Gastrocnemius medialis (tissue), 4 donors: ENCODE results near the gene TAT. TPM values are rescaled to one million over a fixed set of nuclear protein-coding genes. Genes with fewer than 3 reads are reported as not detected.

Source experiments
- ATAC-seq, 2 donors: fragments of 150-250 bp; one replicate each; pipeline ENCODE4 v1.9.1; 2016
- DNase-seq, 2 donors: peaks; one replicate each; pipeline ENCODE4 v3.0.0-alpha.2; 2019
- H3K27ac ChIP-seq, 4 donors: fragments of 200-600 bp; sonication (generic); 1 replicate in 1 of 4; 2 replicates in 3 of 4; pipeline ENCODE4 v1.5.1; 2016 to 2018; ENCODE audit warnings: mild to moderate bottlenecking in 2 of 4, moderate library complexity in 1 of 4
- H3K27me3 ChIP-seq, 3 donors: fragments of 200-600 bp; sonication (generic) in 2 of 3; 1 replicate in 1 of 3; 2 replicates in 2 of 3; pipeline versions ENCODE4 v1.5.1 to v1.6.0; 2016 to 2019; ENCODE audit warnings: mild to moderate bottlenecking in 1 of 3, moderate library complexity in 1 of 3
- H3K36me3 ChIP-seq, 2 donors: fragments of 200-600 bp; sonication (generic) in 1 of 2; one replicate each; pipeline ENCODE4 v1.5.1; 2017 to 2018
- H3K4me1 ChIP-seq, 2 donors: fragments of 200-600 bp; sonication (generic) in 1 of 2; one replicate each; pipeline ENCODE4 v1.5.1; 2016 to 2017; ENCODE audit warnings: mild to moderate bottlenecking in 2 of 2
- H3K4me3 ChIP-seq, 4 donors: fragments of 200-600 bp; sonication (generic) in 3 of 4; 1 replicate in 1 of 4; 2 replicates in 3 of 4; pipeline ENCODE4 v1.5.1; 2016 to 2019; ENCODE audit warnings: mild to moderate bottlenecking in 2 of 4
- H3K9me3 ChIP-seq, 3 donors: fragments of 200-600 bp; sonication (generic) in 2 of 3; 1 replicate in 1 of 3; 2 replicates in 2 of 3; pipeline ENCODE4 v1.5.1; 2016 to 2019
- POLR2A ChIP-seq, 2 donors: fragments of 450-650 bp; IDR thresholded peaks; one replicate each; pipeline ENCODE4 v1.6.1; 2017; ENCODE audit warnings: antibody characterized with exemption in 2 of 2, mild to moderate bottlenecking in 2 of 2, moderate library complexity in 2 of 2
- in situ Hi-C, 4 donors: fragments of 200-750 bp; cut with MboI; loops; one replicate each; pipeline versions ENCODE4 v1.15.0 to v1.8.0; 2017; ENCODE audit warnings: low sequenced_read_pairs in 4 of 4
- intact Hi-C: fragments of 100-400 bp; cut with DNase I; formaldehyde crosslinking; loops from one replicate; pipeline ENCODE4 v1.15.1; 2023; ENCODE audit warnings: low total_unique reads
- total RNA-seq, 4 donors: library from RNA; depleted of rRNA; stranded (reverse); fragments of >200 nt; gene quantifications; one replicate each; pipeline versions ENCODE4 v1.1.0 to v1.2.3, GENCODE V29; 2016
- TF ChIP-seq, protein P1 (sequence below), 5 experiments: fragments of 450-650 bp in 3 of 5; fragments of 200-600 bp in 2 of 5; sonication (generic) in 2 of 5; IDR thresholded peaks in 4 of 5; conservative IDR thresholded peaks in 1 of 5; 1 replicate in 4 of 5; 2 replicates in 1 of 5; pipeline ENCODE4 v1.5.1; 2016 to 2019; ENCODE audit warnings: antibody characterized with exemption in 5 of 5, mild to moderate bottlenecking in 3 of 5, moderate library complexity in 3 of 5

The TAT gene
- total RNA-seq, 4 donors from 2014 or later = 1.9 to 3.7 TPM; not detected in 2

DNA sequence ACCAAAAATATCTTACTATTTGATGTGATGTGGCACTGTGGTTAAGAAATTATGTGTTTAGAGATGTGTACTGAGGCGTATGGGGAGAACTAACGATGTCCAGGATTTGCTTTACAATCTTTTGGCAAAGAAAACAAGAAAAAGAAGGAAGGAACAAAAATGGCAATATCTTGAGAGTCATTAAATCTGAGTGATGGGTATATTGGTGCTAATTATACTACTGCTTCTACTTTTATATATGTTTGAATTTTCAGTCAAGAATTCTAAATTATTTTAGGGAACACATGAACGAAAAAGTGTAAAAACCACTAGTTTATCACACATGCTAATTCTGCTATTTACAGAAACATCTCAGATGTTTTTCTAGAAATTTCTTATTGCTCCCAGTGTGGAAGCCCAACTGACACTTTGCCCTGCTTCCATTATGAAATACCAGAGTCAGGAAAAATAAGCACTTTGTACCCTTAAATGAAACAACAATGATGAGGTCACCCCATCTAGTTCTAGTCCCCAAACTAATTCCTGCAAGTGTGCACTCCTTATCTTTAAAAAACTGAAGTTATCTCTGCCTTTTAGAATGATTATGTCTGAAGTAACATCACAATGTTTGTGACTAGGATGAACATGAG lies 18.8 kb downstream of the TAT start:
- no peaks in the 10 kb centered on the region for H3K36me3 ChIP-seq
- no peak for DNase-seq
- no peak overlapping the region for H3K27ac ChIP-seq
- H3K27me3 ChIP-seq = no peaks in the 10 kb centered on the region
- ATAC-seq = no peak
- intact Hi-C loops (no loop called here), in situ Hi-C loops (no loop called here)
- no peaks in the 10 kb centered on the region for H3K4me1 ChIP-seq
- TF ChIP-seq POLR2A (IDR thresholded peaks at IDR 0.05) = no peak
- TF ChIP-seq, protein P1, sequence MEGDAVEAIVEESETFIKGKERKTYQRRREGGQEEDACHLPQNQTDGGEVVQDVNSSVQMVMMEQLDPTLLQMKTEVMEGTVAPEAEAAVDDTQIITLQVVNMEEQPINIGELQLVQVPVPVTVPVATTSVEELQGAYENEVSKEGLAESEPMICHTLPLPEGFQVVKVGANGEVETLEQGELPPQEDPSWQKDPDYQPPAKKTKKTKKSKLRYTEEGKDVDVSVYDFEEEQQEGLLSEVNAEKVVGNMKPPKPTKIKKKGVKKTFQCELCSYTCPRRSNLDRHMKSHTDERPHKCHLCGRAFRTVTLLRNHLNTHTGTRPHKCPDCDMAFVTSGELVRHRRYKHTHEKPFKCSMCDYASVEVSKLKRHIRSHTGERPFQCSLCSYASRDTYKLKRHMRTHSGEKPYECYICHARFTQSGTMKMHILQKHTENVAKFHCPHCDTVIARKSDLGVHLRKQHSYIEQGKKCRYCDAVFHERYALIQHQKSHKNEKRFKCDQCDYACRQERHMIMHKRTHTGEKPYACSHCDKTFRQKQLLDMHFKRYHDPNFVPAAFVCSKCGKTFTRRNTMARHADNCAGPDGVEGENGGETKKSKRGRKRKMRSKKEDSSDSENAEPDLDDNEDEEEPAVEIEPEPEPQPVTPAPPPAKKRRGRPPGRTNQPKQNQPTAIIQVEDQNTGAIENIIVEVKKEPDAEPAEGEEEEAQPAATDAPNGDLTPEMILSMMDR (IDR thresholded peaks at IDR 0.05 in 4 of 5, conservative IDR thresholded peaks at IDR 0.05 in 1 of 5) = no peak
- no peak overlapping the region for H3K4me3 ChIP-seq
- H3K9me3 ChIP-seq = peaks cover 0 to 7% (median 0%) of the 10 kb centered on the region in 3 donors

DNA sequence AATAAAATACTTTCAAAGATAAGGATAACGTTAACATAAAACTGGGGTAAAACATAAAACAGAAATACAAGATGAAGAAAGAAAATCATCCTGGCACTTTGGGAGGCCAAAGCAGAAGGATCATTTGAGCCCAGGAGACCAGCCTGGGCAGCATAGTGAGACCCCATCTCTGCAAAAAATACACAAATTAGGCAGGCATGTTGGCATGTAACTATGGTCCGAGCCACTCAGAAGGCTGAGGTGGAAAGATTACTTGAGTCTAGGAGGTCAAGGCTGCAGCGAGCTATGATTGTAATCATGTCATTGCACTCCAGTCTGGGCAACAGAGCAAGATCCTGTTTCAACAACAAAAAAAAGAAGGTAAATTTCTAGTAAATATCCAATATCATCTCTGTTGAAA lies 19.6 kb downstream of the TAT start:
- TF ChIP-seq, protein P1 (IDR thresholded peaks at IDR 0.05 in 4 of 5, conservative IDR thresholded peaks at IDR 0.05 in 1 of 5) = no peak
- no peak for TF ChIP-seq POLR2A (IDR thresholded peaks at IDR 0.05)
- intact Hi-C loops (no loop called here), in situ Hi-C loops (no loop called here)
- no peaks in the 10 kb centered on the region for H3K27me3 ChIP-seq
- peaks cover 0 to 3% (median 0%) of the 10 kb centered on the region in 3 donors for H3K9me3 ChIP-seq
- no peak for DNase-seq
- no peak overlapping the region for H3K27ac ChIP-seq
- H3K4me3 ChIP-seq = no peak overlapping the region
- no peak for ATAC-seq
- no peaks in the 10 kb centered on the region for H3K4me1 ChIP-seq
- no peaks in the 10 kb centered on the region for H3K36me3 ChIP-seq

DNA sequence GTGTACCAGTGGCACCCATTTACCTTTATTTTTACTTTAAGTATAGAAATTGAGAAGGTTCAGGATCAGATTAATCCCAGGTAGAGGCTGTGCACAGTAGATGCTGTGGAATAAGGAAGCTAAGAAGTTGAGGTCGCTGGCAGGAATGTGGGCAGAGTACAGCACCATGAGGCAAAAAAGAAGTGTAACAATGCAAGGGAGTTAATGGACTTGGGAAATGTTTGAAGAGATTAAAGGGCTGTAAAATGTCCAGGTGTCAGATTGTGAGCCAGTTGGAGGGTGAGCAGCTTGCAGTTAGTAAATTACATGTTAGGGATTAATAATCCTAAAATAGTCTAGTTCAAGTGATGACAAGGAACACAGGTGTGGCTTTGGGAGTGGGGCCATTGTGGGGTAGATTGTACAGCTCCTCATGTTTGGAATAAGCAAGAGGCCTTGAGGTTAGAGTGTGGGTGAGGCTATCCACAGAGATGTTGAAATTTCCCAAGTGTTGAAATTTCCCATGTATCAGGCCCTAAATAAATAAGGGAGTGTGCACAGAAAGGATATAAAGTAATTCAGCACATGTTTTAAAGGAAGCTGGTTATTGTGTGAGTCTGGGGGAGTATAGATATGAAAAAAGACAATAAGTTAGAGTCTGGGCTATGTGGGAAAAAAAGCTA lies 21.5 kb downstream of the TAT start:
- no peak for TF ChIP-seq POLR2A (IDR thresholded peaks at IDR 0.05)
- TF ChIP-seq, protein P1 (IDR thresholded peaks at IDR 0.05 in 4 of 5, conservative IDR thresholded peaks at IDR 0.05 in 1 of 5) = no peak
- Histone ChIP-seq H3K27me3 (no peaks in the 10 kb centered on the region), H3K36me3 (no peaks in the 10 kb centered on the region), H3K27ac (no peak overlapping the region), H3K9me3 (no peaks in the 10 kb centered on the region), H3K4me3 (no peak overlapping the region), H3K4me1 (no peaks in the 10 kb centered on the region)
- intact Hi-C loops (no loop called here), in situ Hi-C loops (no loop called here)
- no peak for ATAC-seq
- DNase-seq = no peak

DNA sequence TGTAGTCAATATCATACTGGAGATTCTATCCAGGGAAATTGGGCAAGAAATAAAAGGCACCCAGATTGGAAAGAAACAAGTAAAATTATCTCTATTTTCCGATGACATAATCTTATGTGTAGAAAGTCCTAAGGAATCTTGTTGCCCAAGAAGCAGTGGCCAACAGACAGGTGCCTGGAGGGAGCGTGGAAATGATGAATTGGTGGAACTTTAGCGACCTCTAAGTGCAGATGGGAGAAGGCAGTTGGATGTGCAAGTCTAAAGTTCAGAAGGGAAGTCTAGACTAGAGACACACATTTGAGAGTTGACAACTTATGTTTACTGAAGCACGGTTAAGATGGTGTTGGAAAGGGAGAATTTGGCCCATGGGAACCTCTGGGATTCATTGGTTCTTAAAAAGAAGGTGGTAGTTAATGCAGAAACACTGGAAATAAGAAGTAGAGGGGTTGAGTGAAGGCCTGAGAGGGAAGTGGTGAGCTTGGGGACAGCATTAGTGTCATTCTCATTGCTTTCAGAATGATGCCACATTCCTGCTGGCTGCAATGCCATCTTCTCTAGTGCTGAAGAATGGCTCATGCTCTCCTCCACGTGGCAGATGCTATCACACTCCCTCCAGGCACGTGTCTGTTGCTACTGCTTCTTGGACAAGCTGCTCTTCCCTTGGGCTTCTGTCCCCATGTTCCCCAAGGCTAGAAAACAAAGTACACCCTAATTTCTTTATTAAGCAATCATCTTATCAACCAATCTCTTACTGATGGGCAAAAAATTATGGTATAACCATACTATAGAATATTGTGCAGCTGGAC lies 24.0 kb downstream of the TAT start:
- H3K9me3 ChIP-seq = no peaks in the 10 kb centered on the region
- H3K4me1 ChIP-seq = no peaks in the 10 kb centered on the region
- DNase-seq (no peak), ATAC-seq (no peak)
- TF ChIP-seq, protein P1 (IDR thresholded peaks at IDR 0.05 in 4 of 5, conservative IDR thresholded peaks at IDR 0.05 in 1 of 5) = no peak
- no peak for TF ChIP-seq POLR2A (IDR thresholded peaks at IDR 0.05)
- no peaks in the 10 kb centered on the region for H3K27me3 ChIP-seq
- H3K4me3 ChIP-seq = no peak overlapping the region
- H3K27ac ChIP-seq = no peak overlapping the region
- in situ Hi-C loops (no loop called here), intact Hi-C loops (no loop called here)
- H3K36me3 ChIP-seq = no peaks in the 10 kb centered on the region
